Measurements from ENCODE around the gene ROR1. TPM values are rescaled to one million over a fixed set of nuclear protein-coding genes. Genes with fewer than 3 reads are reported as not detected.
A peak's percentile ranks its signal among the peaks of the same experiment; 100 is the strongest.

ROR1 gene
- total and polyA plus RNA-seq, 12 donors: 2.9 to 36.2 (median 15.3) TPM

DNA sequence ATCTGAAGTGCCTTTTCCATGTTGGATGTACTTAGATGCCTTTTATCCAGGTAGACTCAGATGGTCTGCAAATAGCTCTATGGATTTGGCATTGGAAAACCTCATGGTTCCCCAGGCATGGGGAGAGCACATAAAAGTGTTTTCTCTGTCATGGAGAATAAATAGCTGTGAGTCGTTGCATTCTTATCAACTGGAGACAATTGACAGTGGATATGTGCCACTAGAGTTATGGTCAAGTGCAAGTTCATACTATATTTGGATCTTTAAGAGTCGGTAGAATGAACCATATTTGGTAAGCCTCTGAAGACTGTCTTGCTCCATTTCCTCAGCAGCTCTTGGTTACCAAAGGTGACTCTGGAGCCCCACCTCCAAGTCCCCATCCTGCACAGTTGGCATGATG, 83.7 kb downstream of the ROR1 start:
- no peak for TF ChIP-seq CTCF (IDR thresholded peaks at IDR 0.05)
- ATAC-seq: peak in 7 of 8 donors; percentile 44 to 79 (median 70)
- no peaks in the 10 kb centered on the region for H3K27me3 ChIP-seq
- H3K4me3 ChIP-seq: no peak overlapping the region
- peaks cover 0 to 3% (median 0%) of the 10 kb centered on the region in 11 donors for H3K9me3 ChIP-seq
- H3K36me3 ChIP-seq: no peaks in the 10 kb centered on the region
- 33 to 34% methylated on average over 2 of the region's 2 CpGs for WGBS, 2 donors
- intact Hi-C loops (cut with DNase I): no loop called here
- peak overlapping the region in 5 of 10 donors; percentile 20 to 72 (median 59) for H3K27ac ChIP-seq
- no peak for DNase-seq
- peaks cover 0 to 48% (median 16%) of the 10 kb centered on the region in 9 donors for H3K4me1 ChIP-seq

GRCh38 chr1:63858153-63858552, 84.3 kb downstream of the ROR1 start:
- no peak for TF ChIP-seq CTCF (IDR thresholded peaks at IDR 0.05)
- intact Hi-C loops (cut with DNase I): no loop called here
- ATAC-seq: no peak
- H3K36me3 ChIP-seq: no peaks in the 10 kb centered on the region
- H3K27ac ChIP-seq: peak overlapping the region in 5 of 10 donors; percentile 20 to 72 (median 59)
- H3K9me3 ChIP-seq: peaks cover 0 to 3% (median 0%) of the 10 kb centered on the region in 11 donors
- H3K4me3 ChIP-seq: no peak overlapping the region
- H3K27me3 ChIP-seq: no peaks in the 10 kb centered on the region
- H3K4me1 ChIP-seq: peaks cover 0 to 50% (median 16%) of the 10 kb centered on the region in 9 donors
- no peak for DNase-seq

- Histone ChIP-seq H3K4me1 (peaks cover 0 to 65% (median 16%) of the 10 kb centered on the region in 9 donors), H3K36me3 (no peaks in the 10 kb centered on the region), H3K27ac (peak overlapping the region in 5 of 10 donors; percentile 13 to 72 (median 48)), H3K9me3 (peaks cover 0 to 3% (median 0%) of the 10 kb centered on the region in 11 donors), H3K27me3 (no peaks in the 10 kb centered on the region), H3K4me3 (no peak overlapping the region)
- no peak for DNase-seq
- intact Hi-C loops (cut with DNase I): loop anchor here in 2 of 10 donors (5.0 to 10.0 kb wide), 3 partner anchors 63 to 165 kb away; partner anchors contain the start of gene ROR1 (in 1 of the 2)
- WGBS, 2 donors: 80 to 86% methylated on average over 3 of the region's 3 CpGs
- no peak for TF ChIP-seq CTCF (IDR thresholded peaks at IDR 0.05)
- ATAC-seq: peak in 4 of 8 donors; percentile 18 to 61 (median 27)
Observed at GRCh38 chr1:63859480-63860275, 85.9 kb downstream of the ROR1 start.

DNA sequence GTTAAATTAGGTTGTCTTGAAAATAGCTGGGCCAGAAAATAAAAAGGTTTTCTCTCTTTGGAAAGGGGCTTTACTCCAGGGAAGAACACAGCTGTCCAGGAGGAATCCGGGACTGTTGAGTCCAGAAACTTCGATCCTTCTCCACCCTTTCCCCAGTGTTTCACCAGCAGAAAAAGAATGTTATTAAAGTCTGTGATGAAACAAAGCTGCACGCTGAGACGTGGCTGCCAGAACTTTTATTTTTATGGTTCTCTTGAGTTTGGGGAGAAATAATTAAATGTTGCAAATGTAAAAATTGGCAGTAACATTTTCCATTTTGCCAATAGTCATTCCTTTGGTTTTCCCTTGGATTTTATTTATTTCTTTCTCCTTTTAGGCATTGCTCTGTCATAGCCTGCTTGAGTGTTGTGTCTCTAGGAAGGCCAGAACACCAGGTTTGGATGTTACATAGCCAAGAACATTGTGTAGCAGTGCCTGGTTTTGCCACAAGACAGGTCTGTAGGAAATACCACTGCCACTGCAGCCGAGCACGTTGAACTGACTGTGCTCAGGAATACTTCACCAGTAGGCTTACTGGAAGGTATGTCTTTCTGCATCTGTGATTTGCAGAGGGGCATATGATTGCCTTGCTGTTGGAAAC, 87.4 kb downstream of the ROR1 start:
- Histone ChIP-seq H3K9me3 (no peaks in the 10 kb centered on the region), H3K4me3 (no peak overlapping the region), H3K4me1 (peaks cover 0 to 76% (median 16%) of the 10 kb centered on the region in 9 donors), H3K36me3 (no peaks in the 10 kb centered on the region), H3K27ac (peak overlapping the region in 7 of 10 donors; percentile 14 to 58 (median 32)), H3K27me3 (no peaks in the 10 kb centered on the region)
- TF ChIP-seq CTCF (IDR thresholded peaks at IDR 0.05): no peak
- peak in 7 of 8 donors; percentile 20 to 81 (median 43) for ATAC-seq
- DNase-seq: no peak
- WGBS, 2 donors: 65 to 76% methylated on average over 6 of the region's 6 CpGs
- intact Hi-C loops (cut with DNase I): loop anchor here in 2 of 10 donors (5.0 to 10.0 kb wide), 3 partner anchors 61 to 166 kb away; partner anchors contain the start of gene ROR1 (in 1 of the 2)

Measured in heart right ventricle (tissue), 16 donors.